HCT116 (cell line): ENCODE data around the gene RREB1. TPM values are rescaled to one million over a fixed set of nuclear protein-coding genes. Genes with fewer than 3 reads are reported as not detected.

Experiments used
- ATAC-seq: fragments of 200-7000 bp; cut with Tn5 transposase; 2 replicates; pipeline ENCODE4 v1.9.1; 2020; ENCODE audit warnings: mild to moderate bottlenecking, moderate library complexity
- BruUV-seq: library from RNA; stranded (reverse); fragments of 400-500 nt; replicated peaks from 2 replicates; lab custom pipeline; 2021; lab: Mats Ljungman, UMichigan
- CTCF ChIA-PET: fragments of 300-600 bp; sonication (Branson Sonifier 250); formaldehyde crosslinking; loops from one replicate; lab custom pipeline; 2021; ENCODE audit warnings: antibody characterized with exemption; lab: Charles Lee
- POLR2A ChIA-PET: fragments of 300-600, 350-600 bp; sonication (Branson Sonifier 250); formaldehyde crosslinking; loops from one replicate; lab custom pipeline; 2021; ENCODE audit warnings: antibody characterized with exemption; lab: Charles Lee
- RAD21 ChIA-PET, 2 experiments: fragments of 300-600 bp; sonication (Branson Sonifier 250); formaldehyde crosslinking; loops; one replicate each; lab custom pipeline; 2023; ENCODE audit warnings: low total read pairs in 2 of 2; ENCODE audit not compliant: uncharacterized antibody in 2 of 2, unreplicated experiment in 2 of 2, low non-redundant PET in 1 of 2; lab: Charles Lee
- DNase-seq: peaks from one replicate; pipeline ENCODE4 v3.0.0-alpha.2; 2010; ENCODE audit warnings: low read depth, low spot score
- H2AFZ ChIP-seq: fragments of 200-600 bp; shearing (Covaris generic), sonication (generic); 2 replicates; pipeline ENCODE4 v1.6.1; 2017; ENCODE audit warnings: low read depth, mixed run types, mixed read lengths, antibody characterized with exemption, low read length; ENCODE audit not compliant: poor library complexity, severe bottlenecking
- H3K27ac ChIP-seq: 2 replicates; pipeline ENCODE4 v1.5.1; 2012; ENCODE audit warnings: low read depth, low read length
- H3K27me3 ChIP-seq: fragments of 200-600 bp; sonication (generic); 2 replicates; pipeline ENCODE4 v1.6.1; 2016; ENCODE audit warnings: mixed run types, low read length, mixed read lengths; ENCODE audit not compliant: insufficient read depth
- H3K36me3 ChIP-seq, 2 experiments: fragments of 200-500 bp in 1 of 2; fragments of 200-600 bp in 1 of 2; sonication (Bioruptor generic) in 1 of 2; sonication (generic) in 1 of 2; 2 replicates each; pipeline versions ENCODE4 v1.5.1 to v1.6.1; 2014 to 2016; ENCODE audit warnings: low read length in 2 of 2, inconsistent platforms in 1 of 2, mixed read lengths in 1 of 2, mixed run types in 1 of 2; ENCODE audit not compliant: insufficient read depth in 2 of 2, control insufficient read depth in 1 of 2
- H3K4me1 ChIP-seq, 2 experiments: fragments of 200-600 bp in 1 of 2; sonication (generic) in 1 of 2; 2 replicates each; pipeline versions ENCODE4 v1.5.1 to v1.6.1; 2012 to 2017; ENCODE audit warnings: low read length in 2 of 2, inconsistent platforms in 1 of 2, mild to moderate bottlenecking in 1 of 2, mixed read lengths in 1 of 2, mixed run types in 1 of 2, moderate library complexity in 1 of 2; ENCODE audit not compliant: insufficient read depth in 2 of 2, control insufficient read depth in 1 of 2
- H3K4me2 ChIP-seq: fragments of 200-600 bp; sonication (generic); 2 replicates; pipeline ENCODE4 v1.6.1; 2017; ENCODE audit warnings: mixed run types, low read length, mixed read lengths
- H3K4me3 ChIP-seq, 2 experiments: fragments of 200-600 bp in 1 of 2; sonication (generic) in 1 of 2; replicated peaks in 1 of 2; 2 replicates each; pipeline ENCODE4 v1.5.1; 2011 to 2016; ENCODE audit warnings: low read length in 2 of 2, control low read depth in 1 of 2, low read depth in 1 of 2, mild to moderate bottlenecking in 1 of 2, mixed read lengths in 1 of 2, mixed run types in 1 of 2
- H3K79me2 ChIP-seq: fragments of 200-600 bp; sonication (generic); 2 replicates; pipeline ENCODE4 v1.6.1; 2017; ENCODE audit warnings: mild to moderate bottlenecking, mixed run types, low read length, moderate library complexity, mixed read lengths; ENCODE audit not compliant: insufficient read depth
- H3K9ac ChIP-seq: fragments of 200-600 bp; sonication (generic); 2 replicates; pipeline ENCODE4 v1.6.1; 2016; ENCODE audit warnings: low read length, mixed read lengths
- H3K9me2 ChIP-seq: fragments of 200-600 bp; sonication (generic), shearing (Covaris generic); 2 replicates; pipeline ENCODE4 v1.6.1; 2017; ENCODE audit warnings: mixed run types, mild to moderate bottlenecking, moderate library complexity; ENCODE audit not compliant: insufficient read depth
- H3K9me3 ChIP-seq, 2 experiments: fragments of 200-500 bp in 1 of 2; fragments of 200-600 bp in 1 of 2; sonication (Bioruptor generic) in 1 of 2; sonication (generic) in 1 of 2; 2 replicates each; pipeline ENCODE4 v1.6.1; 2014 to 2017; ENCODE audit warnings: low read length in 2 of 2, mixed read lengths in 2 of 2, inconsistent platforms in 1 of 2, low read depth in 1 of 2, mild to moderate bottlenecking in 1 of 2, mixed run types in 1 of 2, moderate library complexity in 1 of 2; ENCODE audit not compliant: control insufficient read depth in 1 of 2, insufficient read depth in 1 of 2
- H4K20me1 ChIP-seq: fragments of 200-600 bp; sonication (generic), shearing (Covaris generic); 2 replicates; pipeline ENCODE4 v1.6.1; 2017; ENCODE audit warnings: mixed run types, mild to moderate bottlenecking, moderate library complexity; ENCODE audit not compliant: insufficient read depth
- ATF3 ChIP-seq: IDR thresholded peaks from 2 replicates; pipeline ENCODE4 v1.6.1; 2012
- CTCF ChIP-seq, 3 experiments: fragments of 200-600 bp in 1 of 3; sonication (generic) in 1 of 3; IDR thresholded peaks in 2 of 3; conservative IDR thresholded peaks in 1 of 3; 2 replicates each; pipeline ENCODE4 v1.5.1; 2012 to 2017; ENCODE audit warnings: low read depth in 2 of 3, low read length in 2 of 3, antibody characterized with exemption in 1 of 3, borderline replicate concordance in 1 of 3, control low read depth in 1 of 3, mild to moderate bottlenecking in 1 of 3, mixed read lengths in 1 of 3, mixed run types in 1 of 3, moderate library complexity in 1 of 3; ENCODE audit not compliant: insufficient read depth in 1 of 3
- EZH2phosphoT487 ChIP-seq: fragments of 200-600 bp; IDR thresholded peaks from 2 replicates; pipeline ENCODE4 v1.6.1; 2018; ENCODE audit warnings: antibody characterized with exemption, borderline replicate concordance
- FOSL1 ChIP-seq: IDR thresholded peaks from 2 replicates; pipeline ENCODE4 v1.6.1; 2012; ENCODE audit warnings: low read depth
- JUND ChIP-seq: IDR thresholded peaks from 2 replicates; pipeline ENCODE4 v1.6.1; 2012
- POLR2A ChIP-seq: IDR thresholded peaks from 2 replicates; pipeline ENCODE4 v1.7.0; 2011; ENCODE audit warnings: borderline replicate concordance; ENCODE audit not compliant: insufficient read depth, insufficient read length; ENCODE audit errors: extremely low read depth
- RAD21 ChIP-seq: IDR thresholded peaks from 2 replicates; pipeline ENCODE4 v1.6.1; 2012; ENCODE audit warnings: low read depth, mild to moderate bottlenecking
- SIN3A ChIP-seq: IDR thresholded peaks from 2 replicates; pipeline ENCODE4 v1.6.1; 2012; ENCODE audit warnings: low read depth
- SP1 ChIP-seq: IDR thresholded peaks from 2 replicates; pipeline ENCODE4 v1.6.1; 2012; ENCODE audit warnings: low read depth
- YY1 ChIP-seq: IDR thresholded peaks from 2 replicates; pipeline ENCODE4 v1.6.1; 2011; ENCODE audit warnings: low read length, low read depth, moderate library complexity, mild to moderate bottlenecking; ENCODE audit not compliant: insufficient replicate concordance; ENCODE audit errors: extremely low read depth
- ZFX ChIP-seq: fragments of 450-650 bp; IDR thresholded peaks from 2 replicates; pipeline ENCODE4 v1.6.1; 2017
- ZNF274 ChIP-seq: fragments of 200-500 bp; sonication (Bioruptor generic); IDR thresholded peaks from 2 replicates; pipeline ENCODE4 v1.6.1; 2014; ENCODE audit warnings: mild to moderate bottlenecking, low read depth, low read length, inconsistent platforms
- intact Hi-C: fragments of 100-400 bp; cut with micrococcal nuclease; formaldehyde crosslinking; loops from 2 replicates; pipeline ENCODE4 v1.10.0; 2022
- total RNA-seq: library from RNA; stranded (reverse); gene quantifications from one replicate; pipeline ENCODE4 v1.2.1, GENCODE V29; 2021; ENCODE audit not compliant: unreplicated experiment

RREB1 gene
- total RNA-seq, 1 experiment from 2014 or later, result 47.9 TPM

- Histone ChIP-seq H3K27me3 (no peaks in the 10 kb centered on the region), H2AFZ (no peak overlapping the region), H3K9me3 (no peaks in the 10 kb centered on the region), H3K9ac (no peak overlapping the region), H3K4me2 (no peak overlapping the region), H3K9me2 (no peaks in the 10 kb centered on the region), H3K36me3 (peaks cover 0 to 15% of the 10 kb centered on the region in 2 experiments; a peak in 3 of 4 replicates), H3K27ac (no peak overlapping the region), H4K20me1 (no peaks in the 10 kb centered on the region), H3K79me2 (peaks cover 7% of the 10 kb centered on the region; the same call in 1 of the 2 replicates), H3K4me1 (peaks cover 23 to 26% of the 10 kb centered on the region in 2 experiments), H3K4me3 (no peak overlapping the region)
- POLR2A ChIA-PET, result no interaction called here
- CTCF ChIA-PET, result no interaction called here
- DNase-seq (no peak), ATAC-seq (no peak)
- TF ChIP-seq POLR2A (no peak), YY1 (no peak), ZNF274 (no peak), RAD21 (no peak), SP1 (no peak)
- BruUV-seq, result no TSS peak
- intact Hi-C loops, result no loop called here
- RAD21 ChIA-PET, result no interaction called here
Observed at GRCh38 chr6:7245668-7246393, 138.1 kb downstream of the RREB1 start.

GRCh38 chr6:7246401-7247178 is 138.8 kb downstream of the RREB1 start:
- Histone ChIP-seq H2AFZ (no peak overlapping the region), H3K27me3 (no peaks in the 10 kb centered on the region), H3K36me3 (peaks cover 0 to 15% of the 10 kb centered on the region in 2 experiments; a peak in 3 of 4 replicates), H3K9me2 (no peaks in the 10 kb centered on the region)
- intact Hi-C loops, result no loop called here
- TF ChIP-seq ZFX (no peak), YY1 (no peak), EZH2phosphoT487 (no peak), SIN3A (no peak), CTCF (IDR thresholded peaks at IDR 0.05 in 2 of 3, conservative IDR thresholded peaks at IDR 0.05 in 1 of 3; ENCODE audit: borderline replicate concordance in 1 of 3, insufficient read depth in 1 of 3, low read depth in 2 of 3, low read length in 2 of 3) (no peak), RAD21 (no peak), ATF3 (no peak), JUND (no peak), FOSL1 (no peak)
- TF ChIP-seq, all 23 proteins: peak for 0
- ChIA-PET POLR2A (no interaction called here), RAD21 (no interaction called here), CTCF (no interaction called here)
- ATAC-seq, result no peak
- H3K9me3 ChIP-seq, result no peaks in the 10 kb centered on the region
- no peak overlapping the region for H3K4me3 ChIP-seq
- H3K9ac ChIP-seq, result no peak overlapping the region
- no peak overlapping the region for H3K27ac ChIP-seq
- no peaks in the 10 kb centered on the region for H4K20me1 ChIP-seq
- BruUV-seq, result no TSS peak
- H3K4me1 ChIP-seq, result peaks cover 18 to 19% of the 10 kb centered on the region in 2 experiments
- DNase-seq, result no peak
- peaks cover 7% of the 10 kb centered on the region; the same call in 1 of the 2 replicates for H3K79me2 ChIP-seq
- H3K4me2 ChIP-seq, result no peak overlapping the region
